B cell (primary cell): ENCODE data around the gene EFHD2.

Source experiments
- EZH2 ChIP-seq: IDR thresholded peaks from 2 replicates; pipeline ENCODE4 v1.6.1; 2012; ENCODE audit warnings: borderline replicate concordance, low read depth, mild to moderate bottlenecking, moderate library complexity, low read length; ENCODE audit not compliant: insufficient read depth, poor library complexity, severe bottlenecking
- TF ChIP-seq, protein P1 (sequence below): fragments of 200-600 bp; IDR thresholded peaks from one replicate; pipeline ENCODE4 v1.8.0; 2022; ENCODE audit warnings: antibody characterized with exemption, mild to moderate bottlenecking

DNA sequence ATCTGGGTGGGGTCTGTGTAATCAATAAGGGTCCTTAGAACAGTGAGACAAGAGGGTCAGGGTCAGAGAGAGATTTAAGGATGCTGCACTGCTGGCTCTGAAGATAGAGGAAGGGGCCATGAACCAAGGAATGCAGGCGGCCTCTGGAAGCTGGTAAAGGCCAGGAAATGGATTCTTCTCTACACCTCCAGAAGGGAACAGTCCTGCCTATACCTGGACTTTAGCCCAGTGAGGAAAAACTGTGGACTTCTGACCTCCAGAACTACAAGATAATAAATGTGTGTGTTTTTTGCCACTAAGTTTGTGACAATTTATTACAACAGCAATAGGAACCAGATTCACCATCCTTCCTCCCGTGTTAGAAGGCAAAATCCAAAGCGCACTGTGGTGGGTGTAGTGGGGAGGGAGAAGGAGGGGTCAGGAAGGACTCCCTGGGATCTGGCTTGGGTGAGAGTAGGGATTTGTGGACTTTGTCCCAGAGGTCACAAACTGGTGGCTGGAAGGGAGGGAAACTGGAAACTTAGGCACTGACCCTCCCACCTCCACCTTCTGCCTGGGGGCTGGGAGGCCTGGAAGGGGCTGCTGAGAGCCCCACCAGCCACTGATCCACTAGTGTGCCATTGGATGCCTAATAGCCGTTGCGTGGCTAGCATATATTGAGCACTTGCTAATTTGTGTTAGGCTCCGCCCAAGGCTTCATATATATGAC lies 41.5 kb downstream of the EFHD2 start:
- TF ChIP-seq, protein P1, sequence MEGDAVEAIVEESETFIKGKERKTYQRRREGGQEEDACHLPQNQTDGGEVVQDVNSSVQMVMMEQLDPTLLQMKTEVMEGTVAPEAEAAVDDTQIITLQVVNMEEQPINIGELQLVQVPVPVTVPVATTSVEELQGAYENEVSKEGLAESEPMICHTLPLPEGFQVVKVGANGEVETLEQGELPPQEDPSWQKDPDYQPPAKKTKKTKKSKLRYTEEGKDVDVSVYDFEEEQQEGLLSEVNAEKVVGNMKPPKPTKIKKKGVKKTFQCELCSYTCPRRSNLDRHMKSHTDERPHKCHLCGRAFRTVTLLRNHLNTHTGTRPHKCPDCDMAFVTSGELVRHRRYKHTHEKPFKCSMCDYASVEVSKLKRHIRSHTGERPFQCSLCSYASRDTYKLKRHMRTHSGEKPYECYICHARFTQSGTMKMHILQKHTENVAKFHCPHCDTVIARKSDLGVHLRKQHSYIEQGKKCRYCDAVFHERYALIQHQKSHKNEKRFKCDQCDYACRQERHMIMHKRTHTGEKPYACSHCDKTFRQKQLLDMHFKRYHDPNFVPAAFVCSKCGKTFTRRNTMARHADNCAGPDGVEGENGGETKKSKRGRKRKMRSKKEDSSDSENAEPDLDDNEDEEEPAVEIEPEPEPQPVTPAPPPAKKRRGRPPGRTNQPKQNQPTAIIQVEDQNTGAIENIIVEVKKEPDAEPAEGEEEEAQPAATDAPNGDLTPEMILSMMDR = no peak
- no peak for TF ChIP-seq EZH2
